GM23338 (cell line): ENCODE results near the gene TIMM21. TPM values are rescaled to one million over a fixed set of nuclear protein-coding genes. Genes with fewer than 3 reads are reported as not detected.
A peak's percentile ranks its signal among the peaks of the same experiment; 100 is the strongest.

Experiments used
- ATAC-seq: fragments of 200-7000 bp; cut with Tn5 transposase; 3 replicates; pipeline ENCODE4 v1.9.1; 2020
- DNase-seq: peaks from one replicate; pipeline ENCODE4 v3.0.0-alpha.2; 2015; ENCODE audit warnings: low spot score
- H2AFZ ChIP-seq: fragments of 200-600 bp; sonication (generic); 2 replicates; pipeline ENCODE4 v1.8.0; 2016; ENCODE audit warnings: antibody characterized with exemption, mild to moderate bottlenecking, moderate library complexity
- H3F3A ChIP-seq: fragments of 200-600 bp; sonication (generic); replicated peaks from 2 replicates; pipeline ENCODE4 v1.8.0; 2017; ENCODE audit warnings: antibody characterized with exemption, mixed run types, low read depth
- H3K27ac ChIP-seq: fragments of 200-600 bp; sonication (generic); 2 replicates; pipeline ENCODE4 v1.6.1; 2016; ENCODE audit warnings: low read depth
- H3K27me3 ChIP-seq: fragments of 200-600 bp; sonication (generic); 2 replicates; pipeline ENCODE4 v1.8.0; 2016; ENCODE audit warnings: mild to moderate bottlenecking, mixed run types, moderate library complexity; ENCODE audit not compliant: insufficient read depth
- H3K36me3 ChIP-seq: fragments of 200-600 bp; sonication (generic); 2 replicates; pipeline ENCODE4 v1.8.0; 2016; ENCODE audit warnings: mild to moderate bottlenecking; ENCODE audit not compliant: insufficient read depth
- H3K4me1 ChIP-seq: fragments of 200-600 bp; sonication (generic); 2 replicates; pipeline ENCODE4 v1.8.0; 2016; ENCODE audit warnings: mild to moderate bottlenecking, moderate library complexity; ENCODE audit not compliant: insufficient read depth
- H3K4me2 ChIP-seq: fragments of 200-600 bp; sonication (generic); 2 replicates; pipeline ENCODE4 v1.7.1; 2017; ENCODE audit warnings: mixed run types
- H3K4me3 ChIP-seq: fragments of 200-600 bp; sonication (generic); 2 replicates; pipeline ENCODE4 v1.6.1; 2016; ENCODE audit warnings: mixed run types
- H3K79me2 ChIP-seq: fragments of 200-600 bp; sonication (generic); replicated peaks from 2 replicates; pipeline ENCODE4 v1.8.0; 2017; ENCODE audit warnings: mild to moderate bottlenecking; ENCODE audit not compliant: insufficient read depth
- H3K9me2 ChIP-seq: fragments of 200-600 bp; sonication (generic); 2 replicates; pipeline ENCODE4 v1.8.0; 2017; ENCODE audit not compliant: insufficient read depth
- H4K20me1 ChIP-seq: fragments of 200-600 bp; sonication (generic); replicated peaks from 2 replicates; pipeline ENCODE4 v1.8.0; 2017; ENCODE audit warnings: mild to moderate bottlenecking; ENCODE audit not compliant: insufficient read depth
- H3K27ac Mint-ChIP-seq: 2 replicates; pipeline ENCODE4 v1.8.0; 2020; ENCODE audit warnings: inconsistent platforms, mild to moderate bottlenecking, moderate library complexity, mixed read lengths
- H3K27me3 Mint-ChIP-seq: 3 replicates; pipeline ENCODE4 v1.8.0; 2022; ENCODE audit warnings: low read depth, mild to moderate bottlenecking, moderate library complexity, mixed read lengths, inconsistent platforms; ENCODE audit not compliant: insufficient read depth, poor library complexity
- H3K36me3 Mint-ChIP-seq: 3 replicates; pipeline ENCODE4 v1.8.0; 2021; ENCODE audit warnings: low read depth, mild to moderate bottlenecking, inconsistent platforms, moderate library complexity, mixed read lengths
- H3K4me1 Mint-ChIP-seq: 3 replicates; pipeline ENCODE4 v1.8.0; 2020; ENCODE audit warnings: mild to moderate bottlenecking, inconsistent platforms, mixed read lengths
- H3K4me3 Mint-ChIP-seq: 3 replicates; pipeline ENCODE4 v1.8.0; 2021; ENCODE audit warnings: moderate library complexity, mild to moderate bottlenecking, inconsistent platforms, mixed read lengths
- H3K9me3 Mint-ChIP-seq: 3 replicates; pipeline ENCODE4 v1.8.0; 2020; ENCODE audit warnings: moderate library complexity, mild to moderate bottlenecking, inconsistent platforms, mixed read lengths
- CREB1 ChIP-seq: fragments of 250-450 bp; sonication (Bioruptor Pico); IDR thresholded peaks from 2 replicates; pipeline ENCODE4 v1.5.0; 2020; ENCODE audit warnings: low read depth, mild to moderate bottlenecking, moderate library complexity
- ETS1 ChIP-seq: IDR thresholded peaks from 2 replicates; pipeline ENCODE4 v1.6.1; 2016; ENCODE audit warnings: antibody characterized with exemption
- JUNB ChIP-seq: IDR thresholded peaks from one replicate; pipeline ENCODE4 v1.6.1; 2016; ENCODE audit warnings: antibody characterized with exemption; ENCODE audit not compliant: unreplicated experiment
- NANOG ChIP-seq: IDR thresholded peaks from 2 replicates; pipeline ENCODE4 v1.6.1; 2016; ENCODE audit warnings: antibody characterized with exemption, borderline replicate concordance
- STAT1 ChIP-seq: IDR thresholded peaks from one replicate; pipeline ENCODE4 v1.6.1; 2016; ENCODE audit warnings: antibody characterized with exemption; ENCODE audit not compliant: unreplicated experiment
- ZNF114 ChIP-seq: fragments of 250-450 bp; sonication (Bioruptor Pico); IDR thresholded peaks from 2 replicates; pipeline ENCODE4 v1.5.0; 2020; ENCODE audit warnings: mild to moderate bottlenecking, moderate library complexity
- polyA plus RNA-seq: library from polyadenylated mRNA; unstranded; fragments of >200 nt; fragmentation: Nextera tagmentation; extraction: Ambion mirVana; gene quantifications from 2 replicates; pipeline ENCODE4 v1.2.1, GENCODE V29; 2016
- total RNA-seq: library from RNA; depleted of rRNA; stranded (reverse); fragments of >200 nt; shearing (Covaris generic); gene quantifications from 2 replicates; pipeline ENCODE4 v1.2.3, GENCODE V29; 2014
- TF ChIP-seq, protein P1 (sequence below): fragments of 250-450 bp; sonication (Bioruptor Pico); IDR thresholded peaks from 2 replicates; pipeline ENCODE4 v1.5.0; 2020; ENCODE audit warnings: mild to moderate bottlenecking, moderate library complexity

The TIMM21 gene
- total and polyA plus RNA-seq, 2 experiments from 2014 or later: 49.2 to 97.6 TPM

- TF ChIP-seq, protein P1, sequence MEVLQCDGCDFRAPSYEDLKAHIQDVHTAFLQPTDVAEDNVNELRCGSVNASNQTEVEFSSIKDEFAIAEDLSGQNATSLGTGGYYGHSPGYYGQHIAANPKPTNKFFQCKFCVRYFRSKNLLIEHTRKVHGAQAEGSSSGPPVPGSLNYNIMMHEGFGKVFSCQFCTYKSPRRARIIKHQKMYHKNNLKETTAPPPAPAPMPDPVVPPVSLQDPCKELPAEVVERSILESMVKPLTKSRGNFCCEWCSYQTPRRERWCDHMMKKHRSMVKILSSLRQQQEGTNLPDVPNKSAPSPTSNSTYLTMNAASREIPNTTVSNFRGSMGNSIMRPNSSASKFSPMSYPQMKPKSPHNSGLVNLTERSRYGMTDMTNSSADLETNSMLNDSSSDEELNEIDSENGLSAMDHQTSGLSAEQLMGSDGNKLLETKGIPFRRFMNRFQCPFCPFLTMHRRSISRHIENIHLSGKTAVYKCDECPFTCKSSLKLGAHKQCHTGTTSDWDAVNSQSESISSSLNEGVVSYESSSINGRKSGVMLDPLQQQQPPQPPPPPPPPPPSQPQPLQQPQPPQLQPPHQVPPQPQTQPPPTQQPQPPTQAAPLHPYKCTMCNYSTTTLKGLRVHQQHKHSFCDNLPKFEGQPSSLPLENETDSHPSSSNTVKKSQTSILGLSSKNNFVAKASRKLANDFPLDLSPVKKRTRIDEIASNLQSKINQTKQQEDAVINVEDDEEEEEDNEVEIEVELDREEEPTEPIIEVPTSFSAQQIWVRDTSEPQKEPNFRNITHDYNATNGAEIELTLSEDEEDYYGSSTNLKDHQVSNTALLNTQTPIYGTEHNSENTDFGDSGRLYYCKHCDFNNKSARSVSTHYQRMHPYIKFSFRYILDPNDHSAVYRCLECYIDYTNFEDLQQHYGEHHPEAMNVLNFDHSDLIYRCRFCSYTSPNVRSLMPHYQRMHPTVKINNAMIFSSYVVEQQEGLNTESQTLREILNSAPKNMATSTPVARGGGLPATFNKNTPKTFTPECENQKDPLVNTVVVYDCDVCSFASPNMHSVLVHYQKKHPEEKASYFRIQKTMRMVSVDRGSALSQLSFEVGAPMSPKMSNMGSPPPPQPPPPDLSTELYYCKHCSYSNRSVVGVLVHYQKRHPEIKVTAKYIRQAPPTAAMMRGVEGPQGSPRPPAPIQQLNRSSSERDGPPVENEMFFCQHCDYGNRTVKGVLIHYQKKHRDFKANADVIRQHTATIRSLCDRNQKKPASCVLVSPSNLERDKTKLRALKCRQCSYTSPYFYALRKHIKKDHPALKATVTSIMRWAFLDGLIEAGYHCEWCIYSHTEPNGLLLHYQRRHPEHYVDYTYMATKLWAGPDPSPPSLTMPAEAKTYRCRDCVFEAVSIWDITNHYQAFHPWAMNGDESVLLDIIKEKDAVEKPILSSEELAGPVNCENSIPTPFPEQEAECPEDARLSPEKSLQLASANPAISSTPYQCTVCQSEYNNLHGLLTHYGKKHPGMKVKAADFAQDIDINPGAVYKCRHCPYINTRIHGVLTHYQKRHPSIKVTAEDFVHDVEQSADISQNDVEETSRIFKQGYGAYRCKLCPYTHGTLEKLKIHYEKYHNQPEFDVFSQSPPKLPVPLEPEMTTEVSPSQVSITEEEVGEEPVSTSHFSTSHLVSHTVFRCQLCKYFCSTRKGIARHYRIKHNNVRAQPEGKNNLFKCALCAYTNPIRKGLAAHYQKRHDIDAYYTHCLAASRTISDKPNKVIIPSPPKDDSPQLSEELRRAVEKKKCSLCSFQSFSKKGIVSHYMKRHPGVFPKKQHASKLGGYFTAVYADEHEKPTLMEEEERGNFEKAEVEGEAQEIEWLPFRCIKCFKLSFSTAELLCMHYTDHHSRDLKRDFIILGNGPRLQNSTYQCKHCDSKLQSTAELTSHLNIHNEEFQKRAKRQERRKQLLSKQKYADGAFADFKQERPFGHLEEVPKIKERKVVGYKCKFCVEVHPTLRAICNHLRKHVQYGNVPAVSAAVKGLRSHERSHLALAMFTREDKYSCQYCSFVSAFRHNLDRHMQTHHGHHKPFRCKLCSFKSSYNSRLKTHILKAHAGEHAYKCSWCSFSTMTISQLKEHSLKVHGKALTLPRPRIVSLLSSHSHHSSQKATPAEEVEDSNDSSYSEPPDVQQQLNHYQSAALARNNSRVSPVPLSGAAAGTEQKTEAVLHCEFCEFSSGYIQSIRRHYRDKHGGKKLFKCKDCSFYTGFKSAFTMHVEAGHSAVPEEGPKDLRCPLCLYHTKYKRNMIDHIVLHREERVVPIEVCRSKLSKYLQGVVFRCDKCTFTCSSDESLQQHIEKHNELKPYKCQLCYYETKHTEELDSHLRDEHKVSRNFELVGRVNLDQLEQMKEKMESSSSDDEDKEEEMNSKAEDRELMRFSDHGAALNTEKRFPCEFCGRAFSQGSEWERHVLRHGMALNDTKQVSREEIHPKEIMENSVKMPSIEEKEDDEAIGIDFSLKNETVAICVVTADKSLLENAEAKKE (CRISPR knock-in tag): no peak
- TF ChIP-seq STAT1: no peak
- TF ChIP-seq NANOG: no peak
- TF ChIP-seq ZNF114: no peak
- TF ChIP-seq ETS1: no peak
- no peak for TF ChIP-seq JUNB
Measured at GRCh38 chr18:74190086-74190485, 41.8 kb downstream of the TIMM21 start (continued).

- no peaks in the 10 kb centered on the region for H4K20me1 ChIP-seq
- Mint-ChIP-seq H3K4me3 (no peak overlapping the region), H3K4me1 (peaks cover 14% of the 10 kb centered on the region; the same call in 2 of the 3 replicates), H3K36me3 (no peaks in the 10 kb centered on the region; the same call in 2 of the 3 replicates), H3K27ac (no peak overlapping the region), H3K9me3 (no peaks in the 10 kb centered on the region), H3K27me3 (peaks cover 5% of the 10 kb centered on the region)
- H3K9me2 ChIP-seq: no peaks in the 10 kb centered on the region
- H3K4me3 ChIP-seq: no peak overlapping the region
- ATAC-seq (no peak), DNase-seq (no peak)
- peak overlapping the region; percentile 74 for H2AFZ ChIP-seq
- no peak overlapping the region for H3K27ac ChIP-seq
- no peak overlapping the region for H3K4me2 ChIP-seq
- H3F3A ChIP-seq: no peaks in the 10 kb centered on the region
- no peaks in the 10 kb centered on the region for H3K27me3 ChIP-seq
- H3K4me1 ChIP-seq: no peaks in the 10 kb centered on the region
- H3K36me3 ChIP-seq: no peaks in the 10 kb centered on the region
- no peaks in the 10 kb centered on the region for H3K79me2 ChIP-seq
- TF ChIP-seq ETS1 (no peak), CREB1 (CRISPR knock-in tag) (no peak), STAT1 (no peak), ZNF114 (no peak), NANOG (no peak)
- TF ChIP-seq, protein P1 (CRISPR knock-in tag): no peak
Measured at GRCh38 chr18:74191577-74191976, 43.3 kb downstream of the TIMM21 start.
